Mesendoderm (in vitro differentiated cells): ENCODE measurements around the gene GOLGA8B.

Experiments used
- DNase-seq: peaks from one replicate; pipeline ENCODE4 v3.0.0; 2013
- H2AK5ac ChIP-seq: 2 replicates; pipeline ENCODE4 v1.6.1; 2013; ENCODE audit warnings: low read length, inconsistent platforms
- H2BK120ac ChIP-seq: 2 replicates; pipeline ENCODE4 v1.6.1; 2013; ENCODE audit warnings: low read depth, mild to moderate bottlenecking, low read length, moderate library complexity, mixed read lengths
- H2BK15ac ChIP-seq: replicated peaks from 2 replicates; pipeline ENCODE4 v1.6.1; 2013; ENCODE audit warnings: low read depth, mild to moderate bottlenecking, moderate library complexity
- H2BK5ac ChIP-seq: 2 replicates; pipeline ENCODE4 v1.6.1; 2013; ENCODE audit warnings: low read length, inconsistent platforms
- H3K18ac ChIP-seq: 2 replicates; pipeline ENCODE4 v1.6.1; 2013; ENCODE audit warnings: mild to moderate bottlenecking, low read length, mixed read lengths
- H3K23ac ChIP-seq: one replicate; pipeline ENCODE4 v1.6.1; 2013; ENCODE audit warnings: low read length
- H3K27ac ChIP-seq: 2 replicates; pipeline ENCODE4 v1.5.1; 2013; ENCODE audit warnings: low read depth, mild to moderate bottlenecking, inconsistent platforms, low read length, moderate library complexity
- H3K27me3 ChIP-seq: 2 replicates; pipeline ENCODE4 v1.6.1; 2013; ENCODE audit warnings: low read length, control low read depth, mild to moderate bottlenecking, inconsistent platforms; ENCODE audit not compliant: insufficient read depth, poor library complexity
- H3K36me3 ChIP-seq: 2 replicates; pipeline ENCODE4 v1.6.1; 2013; ENCODE audit warnings: low read length, inconsistent platforms; ENCODE audit not compliant: control insufficient read depth, insufficient read depth
- H3K4ac ChIP-seq: one replicate; pipeline ENCODE4 v1.6.1; 2013; ENCODE audit warnings: low read depth, mild to moderate bottlenecking, low read length, moderate library complexity
- H3K4me1 ChIP-seq: 2 replicates; pipeline ENCODE4 v1.6.1; 2013; ENCODE audit warnings: low read depth, low read length, inconsistent platforms; ENCODE audit not compliant: control insufficient read depth
- H3K4me2 ChIP-seq: 2 replicates; pipeline ENCODE4 v1.6.1; 2013; ENCODE audit warnings: low read length
- H3K4me3 ChIP-seq: 2 replicates; pipeline ENCODE4 v1.5.1; 2013; ENCODE audit warnings: mild to moderate bottlenecking, low read length
- H3K56ac ChIP-seq: one replicate; pipeline ENCODE4 v1.6.1; 2013; ENCODE audit warnings: low read length
- H3K79me1 ChIP-seq: 2 replicates; pipeline ENCODE4 v1.6.1; 2013; ENCODE audit warnings: low read length, inconsistent platforms
- H3K79me2 ChIP-seq: 2 replicates; pipeline ENCODE4 v1.6.1; 2013; ENCODE audit warnings: mild to moderate bottlenecking, low read length; ENCODE audit not compliant: control insufficient read depth, insufficient read depth
- H3K9ac ChIP-seq: 2 replicates; pipeline ENCODE4 v1.6.1; 2013; ENCODE audit warnings: low read length, inconsistent platforms
- H4K5ac ChIP-seq: one replicate; pipeline ENCODE4 v1.6.1; 2013; ENCODE audit warnings: low read length
- H4K8ac ChIP-seq: one replicate; pipeline ENCODE4 v1.6.1; 2013; ENCODE audit warnings: low read depth, mild to moderate bottlenecking, control low read depth, low read length, moderate library complexity
- WGBS: extraction: QIAGEN DNeasy Blood & Tissue Kit; methylation state at CpG from one replicate; pipeline ENCODE4 v1.1.7; 2013; ENCODE audit warnings: low lambda C conversion rate, missing lambda C conversion rate; ENCODE audit not compliant: insufficient coverage; ENCODE audit errors: extremely low coverage; 5-methylcytosine and 5-hydroxymethylcytosine counted together

GOLGA8B gene

GRCh38 chr15:34613301-34613700 lies 29.9 kb upstream of the GOLGA8B start:
- Histone ChIP-seq H3K56ac (no peak overlapping the region), H3K9ac (no peak overlapping the region), H2AK5ac (no peak overlapping the region), H3K4ac (no peak overlapping the region), H3K18ac (no peak overlapping the region), H2BK15ac (no peak overlapping the region), H3K4me1 (no peaks in the 10 kb centered on the region), H3K23ac (no peak overlapping the region), H3K79me2 (no peaks in the 10 kb centered on the region), H3K79me1 (no peaks in the 10 kb centered on the region), H4K8ac (no peak overlapping the region), H4K5ac (no peak overlapping the region), H2BK120ac (no peak overlapping the region), H3K27ac (no peak overlapping the region), H3K36me3 (no peaks in the 10 kb centered on the region), H3K4me2 (no peak overlapping the region), H3K27me3 (no peaks in the 10 kb centered on the region), H3K4me3 (no peak overlapping the region), H2BK5ac (no peak overlapping the region)
- DNase-seq, result no peak
- no CpG with 5 or more reads among the region's 2 CpGs for WGBS

- no peak overlapping the region for H3K4me3 ChIP-seq
- peak; percentile 11 for DNase-seq
Measured at GRCh38 chr15:34610354-34610753, 26.9 kb upstream of the GOLGA8B start.

DNA sequence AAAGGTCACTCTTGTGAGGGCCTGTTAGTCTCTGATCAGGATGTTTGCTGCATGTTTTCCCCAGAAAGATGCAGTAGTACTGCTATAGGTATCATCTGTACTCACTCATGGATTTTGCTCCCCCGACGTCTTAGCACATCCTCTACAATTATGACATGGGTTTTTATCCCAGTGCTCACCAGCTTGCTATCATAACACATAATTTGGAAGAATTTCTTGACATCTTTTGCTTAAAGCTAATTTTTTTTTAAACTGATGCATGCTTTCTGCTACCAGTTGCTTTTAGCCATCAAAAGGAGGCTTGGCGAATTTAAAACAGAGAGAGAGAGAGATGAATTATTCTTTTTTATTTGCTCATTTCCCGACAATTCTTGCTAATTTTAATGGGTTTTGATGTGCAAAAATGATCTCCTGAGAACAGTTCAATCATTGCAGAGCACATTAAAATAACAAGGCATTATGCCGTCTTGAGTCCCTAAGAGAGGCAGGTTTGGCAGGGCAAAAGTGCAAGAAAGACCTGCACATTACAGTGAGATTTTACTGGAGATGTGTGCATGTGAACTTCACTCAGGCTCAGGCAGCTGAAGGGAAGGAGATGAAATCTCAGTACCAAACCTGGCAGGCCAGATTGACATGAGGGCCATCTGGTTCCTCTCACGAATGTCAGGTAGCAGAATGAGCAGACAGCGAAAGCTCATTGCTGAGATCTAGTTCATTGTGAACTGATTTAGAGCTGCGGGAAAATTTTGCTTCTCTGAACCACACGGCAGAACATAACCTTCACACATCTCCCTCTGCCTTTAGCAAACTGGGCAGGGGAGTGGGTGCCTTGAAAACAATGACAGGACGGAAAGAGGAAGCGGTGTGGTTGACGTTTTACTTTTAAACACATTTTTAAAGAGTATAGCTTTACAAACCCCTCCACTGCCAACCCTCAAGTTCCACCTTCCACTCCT lies 25.9 kb upstream of the GOLGA8B start:
- Histone ChIP-seq H2BK5ac (no peak overlapping the region), H3K36me3 (no peaks in the 10 kb centered on the region), H3K4me2 (no peak overlapping the region), H2BK120ac (no peak overlapping the region), H3K27me3 (no peaks in the 10 kb centered on the region), H3K4me3 (no peak overlapping the region), H3K23ac (no peak overlapping the region), H3K9ac (no peak overlapping the region), H3K4me1 (no peaks in the 10 kb centered on the region), H3K79me2 (no peaks in the 10 kb centered on the region), H3K4ac (no peak overlapping the region), H3K27ac (no peak overlapping the region), H4K8ac (no peak overlapping the region), H2AK5ac (no peak overlapping the region), H2BK15ac (no peak overlapping the region), H3K79me1 (no peaks in the 10 kb centered on the region), H3K56ac (no peak overlapping the region), H3K18ac (no peak overlapping the region), H4K5ac (no peak overlapping the region)
- DNase-seq, result no peak
- no CpG with 5 or more reads among the region's 12 CpGs for WGBS

More at GRCh38 chr15:34610354-34610753, 26.9 kb upstream of the GOLGA8B start:
- Histone ChIP-seq H3K79me1 (no peaks in the 10 kb centered on the region), H4K5ac (no peak overlapping the region), H3K9ac (no peak overlapping the region), H3K4me2 (no peak overlapping the region), H3K27me3 (no peaks in the 10 kb centered on the region), H2AK5ac (no peak overlapping the region), H3K27ac (no peak overlapping the region), H2BK5ac (no peak overlapping the region), H3K56ac (no peak overlapping the region), H3K79me2 (no peaks in the 10 kb centered on the region), H3K4ac (no peak overlapping the region), H2BK15ac (no peak overlapping the region), H2BK120ac (no peak overlapping the region), H3K4me1 (no peaks in the 10 kb centered on the region), H3K18ac (no peak overlapping the region), H3K36me3 (no peaks in the 10 kb centered on the region), H3K23ac (no peak overlapping the region), H4K8ac (no peak overlapping the region)

- H3K23ac ChIP-seq, result no peak overlapping the region
- no peaks in the 10 kb centered on the region for H3K4me1 ChIP-seq
- H3K4ac ChIP-seq, result no peak overlapping the region
- H2BK5ac ChIP-seq, result no peak overlapping the region
- no peaks in the 10 kb centered on the region for H3K36me3 ChIP-seq
- H4K5ac ChIP-seq, result no peak overlapping the region
- DNase-seq, result no peak
- no peaks in the 10 kb centered on the region for H3K79me2 ChIP-seq
- no peak overlapping the region for H2BK15ac ChIP-seq
- no peak overlapping the region for H2AK5ac ChIP-seq
- no peak overlapping the region for H3K18ac ChIP-seq
- no peak overlapping the region for H3K27ac ChIP-seq
- no peak overlapping the region for H3K4me2 ChIP-seq
- H3K56ac ChIP-seq, result no peak overlapping the region
- H2BK120ac ChIP-seq, result no peak overlapping the region
- no peak overlapping the region for H4K8ac ChIP-seq
- no peak overlapping the region for H3K4me3 ChIP-seq
- no peaks in the 10 kb centered on the region for H3K79me1 ChIP-seq
- no peak overlapping the region for H3K9ac ChIP-seq
- no peaks in the 10 kb centered on the region for H3K27me3 ChIP-seq
- no CpG with 5 or more reads among the region's 1 CpG for WGBS
Measured at GRCh38 chr15:34608517-34608916, 25.1 kb upstream of the GOLGA8B start.

DNA sequence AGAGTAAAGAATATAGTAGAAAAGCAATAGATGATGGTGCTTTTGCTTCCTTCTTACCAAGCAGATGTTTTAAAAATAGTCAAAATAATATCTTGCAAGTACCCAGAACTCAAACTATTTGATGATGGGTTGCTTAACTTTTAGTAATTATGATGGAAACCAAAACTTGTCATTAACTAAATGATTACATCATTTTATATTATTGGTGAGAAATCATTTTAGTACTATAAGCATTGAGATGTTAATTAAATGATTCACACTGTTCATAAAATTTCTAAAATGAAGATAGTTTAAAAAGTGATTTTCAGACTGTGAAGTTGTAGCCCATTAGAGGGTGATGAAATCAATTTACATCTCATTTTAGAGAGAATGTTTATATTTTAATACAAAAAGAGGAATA lies 24.4 kb upstream of the GOLGA8B start:
- Histone ChIP-seq H2BK120ac (no peak overlapping the region), H4K5ac (no peak overlapping the region), H3K27me3 (no peaks in the 10 kb centered on the region), H3K4me2 (no peak overlapping the region), H3K56ac (no peak overlapping the region), H3K9ac (no peak overlapping the region), H3K4ac (no peak overlapping the region), H3K79me1 (no peaks in the 10 kb centered on the region), H2BK15ac (no peak overlapping the region), H3K79me2 (no peaks in the 10 kb centered on the region), H3K36me3 (no peaks in the 10 kb centered on the region), H2BK5ac (no peak overlapping the region), H3K27ac (no peak overlapping the region), H3K23ac (no peak overlapping the region), H4K8ac (no peak overlapping the region), H3K4me3 (no peak overlapping the region), H3K4me1 (no peaks in the 10 kb centered on the region), H2AK5ac (no peak overlapping the region), H3K18ac (no peak overlapping the region)
- DNase-seq, result no peak

GRCh38 chr15:34606545-34606944 lies 23.1 kb upstream of the GOLGA8B start:
- H3K56ac ChIP-seq, result no peak overlapping the region
- H3K4me1 ChIP-seq, result no peaks in the 10 kb centered on the region
- no peak overlapping the region for H3K9ac ChIP-seq
- H2BK120ac ChIP-seq, result no peak overlapping the region
- no peaks in the 10 kb centered on the region for H3K79me2 ChIP-seq
- H3K23ac ChIP-seq, result no peak overlapping the region
- H3K79me1 ChIP-seq, result no peaks in the 10 kb centered on the region
- no peak overlapping the region for H3K4ac ChIP-seq
- no peak overlapping the region for H2BK15ac ChIP-seq
- no peak overlapping the region for H3K4me2 ChIP-seq
- H4K5ac ChIP-seq, result no peak overlapping the region
- H3K4me3 ChIP-seq, result no peak overlapping the region
- no peaks in the 10 kb centered on the region for H3K27me3 ChIP-seq
- no peak overlapping the region for H3K27ac ChIP-seq
- no peak for DNase-seq
- H2AK5ac ChIP-seq, result no peak overlapping the region
- H3K36me3 ChIP-seq, result no peaks in the 10 kb centered on the region
- no peak overlapping the region for H4K8ac ChIP-seq
- H3K18ac ChIP-seq, result no peak overlapping the region
- H2BK5ac ChIP-seq, result no peak overlapping the region
